SU-DHL-6 (cell line): ENCODE data around the gene DNAH3.

Source experiments
- H2AFZ ChIP-seq: fragments of 200-600 bp; sonication (generic); 2 replicates; pipeline ENCODE4 v1.6.1; 2014; ENCODE audit warnings: low read depth, mild to moderate bottlenecking, moderate library complexity, mixed read lengths, antibody characterized with exemption, low read length; ENCODE audit not compliant: severe bottlenecking
- H3F3A ChIP-seq: fragments of 200-600 bp; shearing (Covaris generic); 2 replicates; pipeline ENCODE4 v1.6.0; 2016; ENCODE audit warnings: antibody characterized with exemption, mild to moderate bottlenecking; ENCODE audit not compliant: insufficient read depth
- H3K27ac ChIP-seq: fragments of 200-600 bp; sonication (generic); 2 replicates; pipeline ENCODE4 v1.5.1; 2016; ENCODE audit warnings: low read depth, mild to moderate bottlenecking, low read length, moderate library complexity, mixed read lengths
- H3K27me3 ChIP-seq: fragments of 200-600 bp; sonication (generic), shearing (Covaris generic); 2 replicates; pipeline ENCODE4 v1.6.0; 2014; ENCODE audit warnings: mild to moderate bottlenecking, low read length
- H3K36me3 ChIP-seq: fragments of 200-600 bp; sonication (generic); 2 replicates; pipeline ENCODE4 v1.6.1; 2014; ENCODE audit warnings: mild to moderate bottlenecking, low read length, mixed read lengths
- H3K4me2 ChIP-seq: fragments of 300-600, 200-600 bp; shearing (Covaris generic), sonication (generic); 2 replicates; pipeline ENCODE4 v1.6.0; 2014; ENCODE audit warnings: low read length, low read depth, mild to moderate bottlenecking; ENCODE audit not compliant: poor library complexity, severe bottlenecking
- H3K4me3 ChIP-seq: fragments of 200-600 bp; sonication (generic); 2 replicates; pipeline ENCODE4 v1.5.1; 2014; ENCODE audit warnings: antibody characterized with exemption, low read length, mild to moderate bottlenecking, mixed read lengths; ENCODE audit not compliant: insufficient read depth, poor library complexity, severe bottlenecking
- H3K79me2 ChIP-seq: fragments of 200-600 bp; sonication (generic); 2 replicates; pipeline ENCODE4 v1.6.1; 2014; ENCODE audit warnings: mild to moderate bottlenecking, low read length, moderate library complexity; ENCODE audit not compliant: insufficient read depth
- H3K9ac ChIP-seq: fragments of 200-600 bp; sonication (generic); 2 replicates; pipeline ENCODE4 v1.7.0; 2014; ENCODE audit warnings: mild to moderate bottlenecking, low read length
- H3K9me2 ChIP-seq: fragments of 200-600 bp; sonication (generic); replicated peaks from 2 replicates; pipeline ENCODE4 v1.6.1; 2014; ENCODE audit warnings: low read length; ENCODE audit not compliant: insufficient read depth
- H3K9me3 ChIP-seq: fragments of 200-600 bp; sonication (generic); 2 replicates; pipeline ENCODE4 v1.6.1; 2014; ENCODE audit warnings: low read length, mixed read lengths; ENCODE audit not compliant: insufficient read depth
- H4K20me1 ChIP-seq: fragments of 200-600 bp; sonication (generic); 2 replicates; pipeline ENCODE4 v1.6.1; 2014; ENCODE audit warnings: low read depth, mild to moderate bottlenecking, antibody characterized with exemption, low read length, moderate library complexity, mixed read lengths
- EZH2phosphoT487 ChIP-seq: fragments of 200-600 bp; sonication (generic), shearing (Covaris generic); conservative IDR thresholded peaks from 2 replicates; pipeline ENCODE4 v1.6.1; 2018; ENCODE audit warnings: mild to moderate bottlenecking, antibody characterized with exemption, low read length, moderate library complexity, mixed read lengths
- TF ChIP-seq, protein P1 (sequence below): fragments of 200-600 bp; sonication (generic); IDR thresholded peaks from one replicate; pipeline ENCODE4 v1.5.1; 2017; ENCODE audit warnings: antibody characterized with exemption, mild to moderate bottlenecking, low read length, moderate library complexity; ENCODE audit not compliant: insufficient read depth, poor library complexity, severe bottlenecking

The DNAH3 gene

GRCh38 chr16:21128991-21129390, 21.7 kb downstream of the DNAH3 start:
- no peak for TF ChIP-seq EZH2phosphoT487
- TF ChIP-seq, protein P1, sequence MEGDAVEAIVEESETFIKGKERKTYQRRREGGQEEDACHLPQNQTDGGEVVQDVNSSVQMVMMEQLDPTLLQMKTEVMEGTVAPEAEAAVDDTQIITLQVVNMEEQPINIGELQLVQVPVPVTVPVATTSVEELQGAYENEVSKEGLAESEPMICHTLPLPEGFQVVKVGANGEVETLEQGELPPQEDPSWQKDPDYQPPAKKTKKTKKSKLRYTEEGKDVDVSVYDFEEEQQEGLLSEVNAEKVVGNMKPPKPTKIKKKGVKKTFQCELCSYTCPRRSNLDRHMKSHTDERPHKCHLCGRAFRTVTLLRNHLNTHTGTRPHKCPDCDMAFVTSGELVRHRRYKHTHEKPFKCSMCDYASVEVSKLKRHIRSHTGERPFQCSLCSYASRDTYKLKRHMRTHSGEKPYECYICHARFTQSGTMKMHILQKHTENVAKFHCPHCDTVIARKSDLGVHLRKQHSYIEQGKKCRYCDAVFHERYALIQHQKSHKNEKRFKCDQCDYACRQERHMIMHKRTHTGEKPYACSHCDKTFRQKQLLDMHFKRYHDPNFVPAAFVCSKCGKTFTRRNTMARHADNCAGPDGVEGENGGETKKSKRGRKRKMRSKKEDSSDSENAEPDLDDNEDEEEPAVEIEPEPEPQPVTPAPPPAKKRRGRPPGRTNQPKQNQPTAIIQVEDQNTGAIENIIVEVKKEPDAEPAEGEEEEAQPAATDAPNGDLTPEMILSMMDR: no peak
- no peaks in the 10 kb centered on the region for H4K20me1 ChIP-seq
- no peak overlapping the region for H3K27ac ChIP-seq
- H3K4me2 ChIP-seq: no peak overlapping the region
- H3K9ac ChIP-seq: no peak overlapping the region
- H3K4me3 ChIP-seq: no peak overlapping the region
- H3K79me2 ChIP-seq: no peaks in the 10 kb centered on the region
- H3K36me3 ChIP-seq: no peaks in the 10 kb centered on the region
- H3F3A ChIP-seq: no peaks in the 10 kb centered on the region
- no peaks in the 10 kb centered on the region for H3K9me3 ChIP-seq
- no peaks in the 10 kb centered on the region for H3K9me2 ChIP-seq
- H3K27me3 ChIP-seq: no peaks in the 10 kb centered on the region
- H2AFZ ChIP-seq: no peak overlapping the region

GRCh38 chr16:21126518-21126917, 24.1 kb downstream of the DNAH3 start:
- Histone ChIP-seq H3K79me2 (no peaks in the 10 kb centered on the region), H3K9me2 (no peaks in the 10 kb centered on the region), H3K27me3 (no peaks in the 10 kb centered on the region), H3F3A (no peaks in the 10 kb centered on the region), H3K27ac (no peak overlapping the region), H4K20me1 (no peaks in the 10 kb centered on the region), H3K36me3 (no peaks in the 10 kb centered on the region), H3K4me3 (no peak overlapping the region), H3K9me3 (no peaks in the 10 kb centered on the region), H2AFZ (no peak overlapping the region), H3K9ac (no peak overlapping the region), H3K4me2 (no peak overlapping the region)
- TF ChIP-seq, protein P1: no peak
- no peak for TF ChIP-seq EZH2phosphoT487

DNA sequence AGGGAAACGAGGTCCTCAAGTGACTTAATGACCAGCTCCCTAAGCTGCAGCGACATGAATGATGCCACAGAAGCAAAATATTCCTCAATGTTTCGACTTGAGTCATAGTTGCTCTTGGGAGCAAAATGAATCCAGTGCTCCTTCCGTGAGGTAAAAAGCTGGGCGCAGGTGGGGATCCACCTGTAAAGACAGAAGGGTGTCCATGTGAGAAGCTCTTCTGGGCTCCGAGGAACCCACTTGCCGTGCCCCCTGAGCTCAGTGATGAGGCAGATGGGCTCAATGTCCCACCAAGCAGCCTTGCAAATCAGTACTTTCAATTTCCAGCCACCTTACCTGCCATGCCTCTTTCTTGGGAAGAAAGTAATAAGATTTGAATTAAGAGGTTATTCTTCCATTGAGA, 25.5 kb downstream of the DNAH3 start:
- Histone ChIP-seq H3K79me2 (no peaks in the 10 kb centered on the region), H3K27me3 (no peaks in the 10 kb centered on the region), H3K27ac (no peak overlapping the region), H3K4me2 (no peak overlapping the region), H3K9ac (no peak overlapping the region), H2AFZ (no peak overlapping the region), H4K20me1 (no peaks in the 10 kb centered on the region), H3K4me3 (no peak overlapping the region), H3F3A (no peaks in the 10 kb centered on the region), H3K9me2 (no peaks in the 10 kb centered on the region), H3K36me3 (no peaks in the 10 kb centered on the region), H3K9me3 (no peaks in the 10 kb centered on the region)
- no peak for TF ChIP-seq EZH2phosphoT487
- TF ChIP-seq, protein P1: no peak
